K562 (cell line): ENCODE results near the gene KCNT1. TPM values are rescaled to one million over a fixed set of nuclear protein-coding genes. Genes with fewer than 3 reads are reported as not detected.

ENCODE experiments used
- ATAC-seq: fragments of 200-7000 bp; cut with Tn5 transposase; 3 replicates; pipeline ENCODE4 v1.9.1; 2020; ENCODE audit warnings: moderate library complexity
- BruUV-seq: library from RNA; stranded (reverse); fragments of 400-500 nt; replicated peaks from 2 replicates; lab custom pipeline; 2021; lab: Mats Ljungman, UMichigan
- CTCF ChIA-PET: fragments of 300-600 bp; formaldehyde crosslinking; extraction: SDS; loops from one replicate; lab custom pipeline; 2021; ENCODE audit warnings: low intra/inter-chr PET ratio; lab: Yijun Ruan, JAX
- POLR2A ChIA-PET: fragments of 300-600, 350-650 bp; sonication (Branson Sonifier 250); formaldehyde crosslinking; extraction: SDS; loops from one replicate; lab custom pipeline; 2021; ENCODE audit warnings: antibody characterized with exemption, inconsistent platforms; lab: Yijun Ruan, JAX
- DNase-seq, 4 experiments: peaks; one replicate each; pipeline versions ENCODE4 v3.0.0 to v3.0.0-alpha.2; 2011 to 2018; ENCODE audit warnings: low spot score in 3 of 4, mixed read lengths in 3 of 4; ENCODE audit errors: extremely low read depth in 1 of 4
- FAIRE-seq: peaks from 2 replicates; lab custom pipeline; 2011; peaks lifted over from hg19 to GRCh38; lab: Jason Lieb, UNC
- H2AFZ ChIP-seq: 2 replicates; pipeline ENCODE4 v1.6.0; 2011; ENCODE audit warnings: low read depth, low read length, control low read depth, inconsistent platforms
- H3K27ac ChIP-seq: fragments of 200-600 bp; 3 replicates; pipeline ENCODE4 v1.8.0; 2011; ENCODE audit warnings: low read depth, mild to moderate bottlenecking, control low read depth, inconsistent platforms, low read length, moderate library complexity, mixed read lengths; ENCODE audit errors: extremely low read depth
- H3K27me3 ChIP-seq, 2 experiments: fragments of 300-600 bp in 1 of 2; 2 replicates in 1 of 2; 3 replicates in 1 of 2; pipeline versions ENCODE4 v1.6.0 to v1.8.0; 2011; ENCODE audit warnings: inconsistent platforms in 2 of 2, low read length in 2 of 2, mild to moderate bottlenecking in 1 of 2, mixed read lengths in 1 of 2, moderate library complexity in 1 of 2; ENCODE audit not compliant: control insufficient read depth in 2 of 2, insufficient read depth in 2 of 2
- H3K36me3 ChIP-seq: fragments of 300-600 bp; 3 replicates; pipeline ENCODE4 v1.8.0; 2011; ENCODE audit warnings: mild to moderate bottlenecking, low read length, inconsistent platforms; ENCODE audit not compliant: control insufficient read depth, insufficient read depth
- H3K4me1 ChIP-seq, 2 experiments: fragments of 200-600 bp in 1 of 2; replicated peaks in 1 of 2; 2 replicates in 1 of 2; 3 replicates in 1 of 2; pipeline versions ENCODE4 v1.5.1 to v1.8.0; 2011; ENCODE audit warnings: inconsistent platforms in 2 of 2, low read length in 2 of 2, mild to moderate bottlenecking in 1 of 2, mixed read lengths in 1 of 2, moderate library complexity in 1 of 2; ENCODE audit not compliant: control insufficient read depth in 2 of 2, insufficient read depth in 2 of 2
- H3K4me2 ChIP-seq: 2 replicates; pipeline ENCODE4 v1.6.1; 2011; ENCODE audit warnings: low read length, control low read depth, inconsistent platforms, mixed read lengths; ENCODE audit not compliant: insufficient read depth
- H3K4me3 ChIP-seq: fragments of 200-600 bp; sonication (generic), shearing (Covaris generic); 2 replicates; pipeline ENCODE4 v1.5.1; 2016; ENCODE audit warnings: control low read depth, inconsistent platforms
- H3K79me2 ChIP-seq: fragments of 200-600 bp; 3 replicates; pipeline ENCODE4 v1.8.0; 2011; ENCODE audit warnings: low read length, inconsistent platforms; ENCODE audit not compliant: control insufficient read depth, insufficient read depth
- H3K9ac ChIP-seq, 2 experiments: 2 replicates each; pipeline versions ENCODE4 v1.6.0 to v1.6.1; 2011; ENCODE audit warnings: low read depth in 2 of 2, low read length in 2 of 2, control low read depth in 1 of 2, inconsistent platforms in 1 of 2, mild to moderate bottlenecking in 1 of 2, mixed read lengths in 1 of 2; ENCODE audit not compliant: insufficient read depth in 1 of 2
- H3K9me1 ChIP-seq: one replicate; pipeline ENCODE4 v1.6.0; 2011; ENCODE audit warnings: inconsistent platforms, mild to moderate bottlenecking, low read length, moderate library complexity; ENCODE audit not compliant: control insufficient read depth, insufficient read depth
- H3K9me3 ChIP-seq: replicated peaks from 2 replicates; pipeline ENCODE4 v1.5.1; 2011; ENCODE audit warnings: low read depth, low read length, inconsistent platforms; ENCODE audit not compliant: control insufficient read depth, insufficient read depth
- H4K20me1 ChIP-seq: replicated peaks from 2 replicates; pipeline ENCODE4 v1.6.1; 2011; ENCODE audit warnings: low read length, inconsistent platforms, mixed read lengths; ENCODE audit not compliant: control insufficient read depth, insufficient read depth
- ARID4B ChIP-seq: sonication (generic); formaldehyde crosslinking; IDR thresholded peaks from 2 replicates; pipeline ENCODE4 v1.8.0; 2022; ENCODE audit warnings: mild to moderate bottlenecking, missing genetic modification reagents
- GABPB2 ChIP-seq: fragments of 250-450 bp; sonication (Bioruptor Pico); conservative IDR thresholded peaks from 2 replicates; pipeline ENCODE4 v1.5.1; 2021; ENCODE audit warnings: mild to moderate bottlenecking
- MTA3 ChIP-seq: fragments of 450-650 bp; formaldehyde crosslinking; IDR thresholded peaks from 2 replicates; pipeline ENCODE4 v1.6.1; 2017; ENCODE audit warnings: mild to moderate bottlenecking, borderline replicate concordance
- TRIM28 ChIP-seq: fragments of 450-650 bp; IDR thresholded peaks from 2 replicates; pipeline ENCODE4 v1.6.1; 2017
- ZNF592 ChIP-seq: fragments of 450-650 bp; IDR thresholded peaks from 2 replicates; pipeline ENCODE4 v1.6.1; 2017; ENCODE audit warnings: antibody characterized with exemption, mild to moderate bottlenecking
- WGBS: fragments of 100-300 bp; shearing (Covaris generic); methylation state at CpG from one replicate; pipeline ENCODE4 v1.1.6; 2016; ENCODE audit warnings: low coverage, mixed read lengths; ENCODE audit not compliant: insufficient coverage; ENCODE audit errors: missing lambda C conversion rate; 5-methylcytosine and 5-hydroxymethylcytosine counted together
- in situ Hi-C: fragments of 300-500 bp; cut with MboI; formaldehyde crosslinking; loops from 4 replicates; pipeline ENCODE4 v1.15.0; 2018; ENCODE audit warnings: inconsistent platforms, mixed read lengths
- intact Hi-C: fragments of 100-400 bp; cut with micrococcal nuclease; formaldehyde crosslinking; loops from 2 replicates; pipeline ENCODE4 v1.14.2; 2022
- polyA plus RNA-seq, 8 experiments: library from polyadenylated mRNA; depleted of rRNA in 4 of 8; stranded (reverse) in 5 of 8; unstranded in 3 of 8; fragments of >200 nt; fragmentation: Nextera tagmentation in 2 of 8; fragmentation: Illumina TruSeq in 1 of 8; extraction: Ambion mirVana in 2 of 8; extraction: Trizol in 1 of 8; gene quantifications; 2 replicates each; pipeline versions ENCODE4 v1.2.1 to v1.2.3, GENCODE V29; 2011 to 2014; ENCODE audit warnings: inconsistent platforms in 1 of 8, missing spikeins in 1 of 8
- total RNA-seq, 7 experiments: library from RNA; depleted of rRNA in 6 of 7; stranded (reverse); fragments of >200 nt in 6 of 7; fragmentation: Illumina TruSeq in 2 of 7; extraction: Trizol in 2 of 7; gene quantifications; 2 replicates each; pipeline versions ENCODE4 v1.2.1 to v1.2.3, GENCODE V29; 2011 to 2021; ENCODE audit warnings: low replicate concordance in 1 of 7

Gene KCNT1
- total and polyA plus RNA-seq, 9 of the 15 experiments (the other 6 are each of a cell fraction or from before 2014, with no cell fraction given) = 0.05 TPM; not detected in 8

- TF ChIP-seq ARID4B (CRISPR knock-in tag) = no peak
Measured at GRCh38 chr9:135731454-135731853, 29.5 kb downstream of the KCNT1 start (continued).

- no peaks in the 10 kb centered on the region for H3K79me2 ChIP-seq
- no peak for TF ChIP-seq GABPB2
- no peak for TF ChIP-seq ZNF592
- TF ChIP-seq MTA3 = no peak
- TF ChIP-seq TRIM28 = no peak
- POLR2A ChIA-PET = no interaction called here
- DNase-seq (no peak), ATAC-seq (no peak), FAIRE-seq (no peak)
- no peaks in the 10 kb centered on the region for H4K20me1 ChIP-seq
- peaks cover 0 to 13% of the 10 kb centered on the region in 2 experiments; a peak in 1 of 5 replicates for H3K4me1 ChIP-seq
- 3% methylated on average over 4 of the region's 6 CpGs for WGBS
- no peak overlapping the region for H3K9ac ChIP-seq
- CTCF ChIA-PET = no interaction called here
- no peak overlapping the region for H3K4me3 ChIP-seq
- H3K36me3 ChIP-seq = no peaks in the 10 kb centered on the region
- no peaks in the 10 kb centered on the region for H3K9me1 ChIP-seq
- H2AFZ ChIP-seq = no peak overlapping the region
- 0 out of 2 replicates have a peak, but pooled peaks cover 3% of the 10 kb centered on the region for H3K9me3 ChIP-seq
- H3K27me3 ChIP-seq = peaks cover 6 to 43% of the 10 kb centered on the region in 2 experiments; a peak in 3 of 5 replicates
- in situ Hi-C loops = no loop called here
- intact Hi-C loops = no loop called here
- H3K27ac ChIP-seq = no peak overlapping the region
- no peak overlapping the region for H3K4me2 ChIP-seq
- no TSS peak for BruUV-seq
Measured at GRCh38 chr9:135732569-135733257, 30.7 kb downstream of the KCNT1 start.
